Stomach (tissue), 9 donors: ENCODE results near the gene PEX19. TPM values are rescaled to one million over a fixed set of nuclear protein-coding genes. Genes with fewer than 3 reads are reported as not detected.

Experiments used
- DNase-seq, 2 donors: peaks; one replicate each; pipeline versions ENCODE4 v3.0.0 to v3.0.0-alpha.2; 2013 to 2019
- H3K27ac ChIP-seq, 5 donors: fragments of 200-600 bp in 4 of 5; sonication (generic) in 4 of 5; one replicate each; pipeline ENCODE4 v1.5.1; 2013 to 2019; ENCODE audit warnings: mild to moderate bottlenecking in 1 of 5, moderate library complexity in 1 of 5
- H3K27me3 ChIP-seq, 3 donors: fragments of 200-600 bp; sonication (generic); one replicate each; pipeline ENCODE4 v1.5.1; 2017 to 2019; ENCODE audit warnings: mixed run types in 1 of 3
- H3K36me3 ChIP-seq, 4 donors: fragments of 200-600 bp; sonication (generic); 1 replicate in 3 of 4; 2 replicates in 1 of 4; pipeline ENCODE4 v1.5.1; 2016 to 2019
- H3K4me1 ChIP-seq, 4 donors: fragments of 200-600 bp; sonication (generic); one replicate each; pipeline ENCODE4 v1.5.1; 2016 to 2019
- H3K4me3 ChIP-seq, 4 donors: fragments of 200-600 bp; sonication (generic) in 3 of 4; one replicate each; pipeline ENCODE4 v1.5.1; 2016 to 2019; ENCODE audit warnings: mild to moderate bottlenecking in 1 of 4
- H3K9me3 ChIP-seq, 4 donors: fragments of 200-600 bp; sonication (generic); one replicate each; pipeline ENCODE4 v1.5.1; 2016 to 2019
- CTCF ChIP-seq, 7 experiments: fragments of 450-650 bp in 4 of 7; fragments of 200-600 bp in 3 of 7; sonication (generic) in 3 of 7; IDR thresholded peaks; one replicate each; pipeline ENCODE4 v1.5.1; 2016 to 2019; ENCODE audit warnings: antibody characterized with exemption in 7 of 7, control low read depth in 2 of 7, mild to moderate bottlenecking in 1 of 7
- EP300 ChIP-seq: sonication (generic); formaldehyde crosslinking; IDR thresholded peaks from one replicate; pipeline ENCODE4 v1.6.1; 2017; ENCODE audit warnings: antibody characterized with exemption
- POLR2A ChIP-seq, 4 donors: fragments of 450-650 bp; IDR thresholded peaks; one replicate each; pipeline ENCODE4 v1.6.1; 2016; ENCODE audit warnings: antibody characterized with exemption in 4 of 4, control low read depth in 2 of 4, mild to moderate bottlenecking in 1 of 4, moderate library complexity in 1 of 4
- POLR2AphosphoS5 ChIP-seq, 3 donors: sonication (generic); formaldehyde crosslinking; IDR thresholded peaks; one replicate each; pipeline ENCODE4 v1.6.1; 2016; ENCODE audit warnings: antibody characterized with exemption in 3 of 3
- WGBS, 5 donors: extraction: QIAGEN DNeasy Blood & Tissue Kit in 3 of 5; methylation state at CpG; one replicate each; pipeline versions ENCODE4 v1.1.5 to v1.1.7; 2013 to 2018; 5-methylcytosine and 5-hydroxymethylcytosine counted together
- intact Hi-C: fragments of 100-400 bp; cut with DNase I; formaldehyde crosslinking; loops from one replicate; pipeline ENCODE4 v1.15.1; 2023; ENCODE audit warnings: low total_unique reads
- polyA plus RNA-seq, 3 donors: library from polyadenylated mRNA; stranded (reverse); fragments of 200-250 nt; gene quantifications; one replicate each; pipeline ENCODE4 v1.2.3, GENCODE V29; 2013
- total RNA-seq, 5 donors: library from RNA; depleted of rRNA; stranded (reverse); fragments of >200 nt; gene quantifications; one replicate each; pipeline versions ENCODE4 v1.1.0 to v1.2.3, GENCODE V29; 2014 to 2016
- donor health status: healthy with polysubstance abuse.
- donor health status: Bipolar disorder and iron deficiency.
- donor health status: healthy.

The PEX19 gene
- total and polyA plus RNA-seq, 8 donors = 9.3 to 117 (median 27.4) TPM

GRCh38 chr1:160277330-160277729 lies 7.6 kb downstream of the PEX19 start:
- intact Hi-C loops = no loop called here
- H3K36me3 ChIP-seq = peaks cover 42 to 70% (median 67%) of the 10 kb centered on the region in 4 donors
- 58 to 92% (median 73%) methylated on average over 2 of the region's 2 CpGs for WGBS, 5 donors

GRCh38 chr1:160271025-160271424 lies 13.9 kb downstream of the PEX19 start:
- no peak for TF ChIP-seq CTCF (IDR thresholded peaks at IDR 0.05)
- TF ChIP-seq EP300 = no peak
- TF ChIP-seq POLR2AphosphoS5 (IDR thresholded peaks at IDR 0.05) = no peak
- Histone ChIP-seq H3K9me3 (no peaks in the 10 kb centered on the region), H3K36me3 (peaks cover 0 to 8% (median 5%) of the 10 kb centered on the region in 4 donors), H3K4me1 (no peaks in the 10 kb centered on the region), H3K4me3 (no peak overlapping the region), H3K27ac (no peak overlapping the region), H3K27me3 (no peaks in the 10 kb centered on the region)
- DNase-seq = no peak
- intact Hi-C loops = no loop called here
- 84 to 100% (median 90%) methylated on average over 1 of the region's 1 CpG for WGBS, 5 donors

More at GRCh38 chr1:160277330-160277729, 7.6 kb downstream of the PEX19 start:
- Histone ChIP-seq H3K9me3 (no peaks in the 10 kb centered on the region), H3K27me3 (no peaks in the 10 kb centered on the region), H3K27ac (no peak overlapping the region), H3K4me1 (no peaks in the 10 kb centered on the region), H3K4me3 (no peak overlapping the region)
- TF ChIP-seq POLR2A (IDR thresholded peaks at IDR 0.05) (no peak), CTCF (IDR thresholded peaks at IDR 0.05) (no peak), EP300 (no peak), POLR2AphosphoS5 (IDR thresholded peaks at IDR 0.05) (no peak)
- DNase-seq = no peak

GRCh38 chr1:160267284-160267991 lies 17.5 kb downstream of the PEX19 start:
- no peaks in the 10 kb centered on the region for H3K9me3 ChIP-seq
- H3K4me3 ChIP-seq = no peak overlapping the region
- WGBS, 5 donors = 67 to 82% (median 77%) methylated on average over 9 to 10 of the region's 10 CpGs
- intact Hi-C loops = no loop called here
- TF ChIP-seq CTCF (IDR thresholded peaks at IDR 0.05) = no peak
- no peak for TF ChIP-seq POLR2AphosphoS5 (IDR thresholded peaks at IDR 0.05)
- no peak for TF ChIP-seq EP300
- no peak for TF ChIP-seq POLR2A (IDR thresholded peaks at IDR 0.05)
- H3K27me3 ChIP-seq = no peaks in the 10 kb centered on the region
- H3K27ac ChIP-seq = no peak overlapping the region
- H3K36me3 ChIP-seq = no peaks in the 10 kb centered on the region
- H3K4me1 ChIP-seq = peaks cover 5 to 10% (median 6%) of the 10 kb centered on the region in 4 donors
- no peak for DNase-seq

- 76 to 83% (median 78%) methylated on average over 4 of the region's 4 CpGs for WGBS, 5 donors
- Histone ChIP-seq H3K4me1 (peaks cover 14 to 27% (median 21%) of the 10 kb centered on the region in 4 donors), H3K9me3 (no peaks in the 10 kb centered on the region), H3K27ac (no peak overlapping the region), H3K36me3 (no peaks in the 10 kb centered on the region), H3K27me3 (no peaks in the 10 kb centered on the region), H3K4me3 (no peak overlapping the region)
- TF ChIP-seq EP300 (no peak), CTCF (IDR thresholded peaks at IDR 0.05) (no peak), POLR2AphosphoS5 (IDR thresholded peaks at IDR 0.05) (no peak), POLR2A (IDR thresholded peaks at IDR 0.05) (no peak)
- intact Hi-C loops = no loop called here
- no peak for DNase-seq
These were observed 20.1 kb downstream of the PEX19 start for GRCh38 chr1:160264795-160265307.
